Thoracic aorta (tissue), 2 donors: ENCODE results near the gene KRTAP19-7. TPM values are rescaled to one million over a fixed set of nuclear protein-coding genes. Genes with fewer than 3 reads are reported as not detected.

ENCODE experiments used
- ATAC-seq: fragments of 150-250 bp; one replicate; pipeline ENCODE4 v1.8.0; 2017; ENCODE audit warnings: low read depth; ENCODE audit not compliant: insufficient number of reproducible peaks, low FRiP score
- DNase-seq: peaks from one replicate; pipeline ENCODE4 v3.0.0-alpha.2; 2020; ENCODE audit warnings: low spot score
- H3K27ac ChIP-seq, 2 donors: fragments of 200-600 bp; sonication (generic); 1 replicate in 1 of 2; 2 replicates in 1 of 2; pipeline ENCODE4 v1.5.1; 2016; ENCODE audit warnings: mild to moderate bottlenecking in 2 of 2, moderate library complexity in 2 of 2
- H3K27me3 ChIP-seq: fragments of 200-600 bp; sonication (generic); replicated peaks from 2 replicates; pipeline ENCODE4 v1.6.0; 2016; ENCODE audit warnings: mild to moderate bottlenecking; ENCODE audit not compliant: insufficient read depth
- H3K36me3 ChIP-seq: fragments of 200-600 bp; sonication (generic); one replicate; pipeline ENCODE4 v1.5.1; 2016
- H3K4me1 ChIP-seq, 2 donors: fragments of 200-600 bp; sonication (generic); 1 replicate in 1 of 2; 2 replicates in 1 of 2; pipeline versions ENCODE4 v1.5.1 to v1.6.0; 2016; ENCODE audit warnings: low read depth in 2 of 2, mild to moderate bottlenecking in 1 of 2; ENCODE audit not compliant: control insufficient read depth in 1 of 2
- H3K4me3 ChIP-seq: fragments of 200-600 bp; sonication (generic); 2 replicates; pipeline ENCODE4 v1.5.1; 2016; ENCODE audit warnings: mild to moderate bottlenecking
- H3K9me3 ChIP-seq: fragments of 200-600 bp; sonication (generic); 2 replicates; pipeline ENCODE4 v1.5.1; 2016
- CTCF ChIP-seq: fragments of 200-600 bp; sonication (generic); IDR thresholded peaks from one replicate; pipeline ENCODE4 v1.5.1; 2019; ENCODE audit warnings: antibody characterized with exemption
- total RNA-seq, 2 donors: library from RNA; depleted of rRNA; stranded (reverse); fragments of >200 nt; gene quantifications; one replicate each; pipeline versions ENCODE4 v1.1.0 to v1.2.3, GENCODE V29; 2016

Gene KRTAP19-7
- total RNA-seq, 2 donors from 2014 or later, result not detected

- no peak for DNase-seq
- no peaks in the 10 kb centered on the region for H3K9me3 ChIP-seq
- no peak overlapping the region for H3K4me3 ChIP-seq
- H3K27ac ChIP-seq, result no peak overlapping the region
- no peaks in the 10 kb centered on the region for H3K27me3 ChIP-seq
- H3K36me3 ChIP-seq, result no peaks in the 10 kb centered on the region
- TF ChIP-seq CTCF, result no peak
- no peak for ATAC-seq
- no peaks in the 10 kb centered on the region for H3K4me1 ChIP-seq
These were observed 8.3 kb downstream of the KRTAP19-7 start for GRCh38 chr21:30552782-30553181.

- TF ChIP-seq CTCF, result no peak
- DNase-seq, result no peak
- H3K27ac ChIP-seq, result no peak within 1 kb of the TSS
- H3K4me3 ChIP-seq, result no peak within 1 kb of the TSS
- H3K4me1 ChIP-seq, result no peaks in the 10 kb centered on the region
- no peaks in the 10 kb centered on the region for H3K27me3 ChIP-seq
- no peaks in the 10 kb centered on the region for H3K9me3 ChIP-seq
- no peak for ATAC-seq
- no peaks in the 10 kb centered on the region for H3K36me3 ChIP-seq
These were observed 19.4 kb downstream of the KRTAP19-7 start, which contains the start of gene KRTAP19-6 for GRCh38 chr21:30541764-30542163. Gene KRTAP19-6, minus strand, starts transcription at chr21:30541864. Its CDS starts 31 bp downstream, at chr21:30541833.

- ATAC-seq (no peak), DNase-seq (no peak)
- Histone ChIP-seq H3K4me3 (no peak overlapping the region), H3K9me3 (no peaks in the 10 kb centered on the region), H3K27me3 (no peaks in the 10 kb centered on the region), H3K4me1 (no peaks in the 10 kb centered on the region), H3K36me3 (no peaks in the 10 kb centered on the region), H3K27ac (no peak overlapping the region)
- TF ChIP-seq CTCF, result no peak
These were observed 42.2 kb downstream of the KRTAP19-7 start for GRCh38 chr21:30518876-30519275.

- ATAC-seq, result no peak
- no peaks in the 10 kb centered on the region for H3K27me3 ChIP-seq
- H3K9me3 ChIP-seq, result no peaks in the 10 kb centered on the region
- DNase-seq, result no peak
- H3K4me3 ChIP-seq, result no peak overlapping the region
- H3K36me3 ChIP-seq, result no peaks in the 10 kb centered on the region
- no peak for TF ChIP-seq CTCF
- H3K27ac ChIP-seq, result no peak overlapping the region
- H3K4me1 ChIP-seq, result no peaks in the 10 kb centered on the region
These were observed 45.4 kb downstream of the KRTAP19-7 start for GRCh38 chr21:30515681-30516080.

Other genes with a start within 250 kb of the KRTAP19-7 start
- not detected for gene KRTAP26-1, start 241.0 kb downstream of the KRTAP19-7 start, total RNA-seq
- gene KRTAP27-1, start 223.6 kb downstream of the KRTAP19-7 start, total RNA-seq, result not detected
- not detected for gene KRTAP23-1, start 212.7 kb downstream of the KRTAP19-7 start, total RNA-seq
- gene KRTAP13-2, start 189.0 kb downstream of the KRTAP19-7 start, total RNA-seq, result not detected
- gene KRTAP13-1, start 165.3 kb downstream of the KRTAP19-7 start, total RNA-seq, result not detected
- gene KRTAP13-3, start 135.4 kb downstream of the KRTAP19-7 start, total RNA-seq, result not detected
- gene KRTAP13-4, start 131.1 kb downstream of the KRTAP19-7 start, total RNA-seq, result not detected
- not detected for gene KRTAP15-1, start 121.0 kb downstream of the KRTAP19-7 start, total RNA-seq
- not detected for gene KRTAP19-1, start 80.9 kb downstream of the KRTAP19-7 start, total RNA-seq
- gene KRTAP19-2, start 73.9 kb downstream of the KRTAP19-7 start, total RNA-seq, result not detected
- gene KRTAP19-3, start 69.3 kb downstream of the KRTAP19-7 start, total RNA-seq, result not detected
- gene KRTAP19-4, start 64.1 kb downstream of the KRTAP19-7 start, total RNA-seq, result not detected
- not detected for gene KRTAP19-5, start 59.2 kb downstream of the KRTAP19-7 start, total RNA-seq
- not detected for gene KRTAP19-6, start 19.4 kb downstream of the KRTAP19-7 start, total RNA-seq
- not detected for gene KRTAP22-2, start 29.1 kb upstream of the KRTAP19-7 start, total RNA-seq
- not detected for gene KRTAP6-3, start 31.1 kb upstream of the KRTAP19-7 start, total RNA-seq
- gene KRTAP6-2, start 37.6 kb upstream of the KRTAP19-7 start, total RNA-seq, result not detected
- gene KRTAP22-1, start 39.8 kb upstream of the KRTAP19-7 start, total RNA-seq, result not detected
- not detected for gene KRTAP6-1, start 52.6 kb upstream of the KRTAP19-7 start, total RNA-seq
- not detected for gene KRTAP20-1, start 55.1 kb upstream of the KRTAP19-7 start, total RNA-seq
- gene KRTAP20-4, start 59.3 kb upstream of the KRTAP19-7 start, total RNA-seq, result not detected
- not detected for gene KRTAP20-2, start 73.9 kb upstream of the KRTAP19-7 start, total RNA-seq
- gene KRTAP20-3, start 81.5 kb upstream of the KRTAP19-7 start, total RNA-seq, result not detected
- not detected for gene KRTAP21-3, start 157.5 kb upstream of the KRTAP19-7 start, total RNA-seq
- not detected for gene KRTAP21-2, start 185.9 kb upstream of the KRTAP19-7 start, total RNA-seq
- not detected for gene KRTAP21-1, start 194.1 kb upstream of the KRTAP19-7 start, total RNA-seq